A549 (cell line): Measurements from ENCODE around the gene PTPRK.

ENCODE experiments used
- PBX3 ChIP-seq: IDR thresholded peaks from 2 replicates; pipeline ENCODE4 v1.6.1; 2012
- TF ChIP-seq, protein P1 (sequence below): fragments of >200 bp; sonication (Bioruptor Twin); formaldehyde crosslinking; IDR thresholded peaks from 3 replicates; pipeline ENCODE4 v1.5.1; 2016

DNA sequence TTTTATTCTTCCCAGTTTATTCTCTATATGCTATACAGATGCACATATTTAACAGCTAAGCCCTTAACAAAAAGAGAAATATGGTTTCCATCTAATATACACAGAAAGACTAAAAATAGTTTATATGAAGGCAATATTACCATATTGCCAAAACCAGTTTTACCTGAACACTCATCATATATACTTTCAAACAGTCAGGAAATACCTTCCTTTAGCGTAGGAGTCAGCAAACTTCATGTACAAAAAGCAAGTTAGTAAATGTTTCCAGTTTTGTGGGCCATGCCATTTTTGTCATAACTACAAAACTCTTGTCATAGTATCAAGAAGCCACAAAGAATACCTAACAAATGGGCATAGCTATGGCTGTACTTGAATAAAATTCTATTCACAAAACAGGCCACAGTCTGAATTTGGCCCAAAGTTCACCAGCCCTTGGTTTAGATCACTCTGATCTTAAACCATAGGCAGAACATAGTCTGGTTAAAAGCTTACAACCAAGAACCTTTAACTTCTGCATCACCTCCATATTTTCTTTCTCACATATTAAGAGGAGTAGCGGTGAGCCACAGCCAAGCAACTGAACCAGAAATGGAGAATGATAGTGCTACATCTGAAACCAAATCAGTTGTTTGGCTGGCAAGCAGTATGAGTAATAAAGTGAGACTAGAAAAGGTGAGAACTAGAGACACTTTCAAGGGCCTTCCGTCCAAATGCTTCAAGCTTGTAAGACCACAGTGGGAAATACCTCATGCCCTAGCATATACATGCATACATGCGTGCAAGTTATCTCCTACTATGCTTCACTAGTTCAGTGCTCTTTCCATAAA lies 116.6 kb downstream of the PTPRK start:
- TF ChIP-seq, protein P1, sequence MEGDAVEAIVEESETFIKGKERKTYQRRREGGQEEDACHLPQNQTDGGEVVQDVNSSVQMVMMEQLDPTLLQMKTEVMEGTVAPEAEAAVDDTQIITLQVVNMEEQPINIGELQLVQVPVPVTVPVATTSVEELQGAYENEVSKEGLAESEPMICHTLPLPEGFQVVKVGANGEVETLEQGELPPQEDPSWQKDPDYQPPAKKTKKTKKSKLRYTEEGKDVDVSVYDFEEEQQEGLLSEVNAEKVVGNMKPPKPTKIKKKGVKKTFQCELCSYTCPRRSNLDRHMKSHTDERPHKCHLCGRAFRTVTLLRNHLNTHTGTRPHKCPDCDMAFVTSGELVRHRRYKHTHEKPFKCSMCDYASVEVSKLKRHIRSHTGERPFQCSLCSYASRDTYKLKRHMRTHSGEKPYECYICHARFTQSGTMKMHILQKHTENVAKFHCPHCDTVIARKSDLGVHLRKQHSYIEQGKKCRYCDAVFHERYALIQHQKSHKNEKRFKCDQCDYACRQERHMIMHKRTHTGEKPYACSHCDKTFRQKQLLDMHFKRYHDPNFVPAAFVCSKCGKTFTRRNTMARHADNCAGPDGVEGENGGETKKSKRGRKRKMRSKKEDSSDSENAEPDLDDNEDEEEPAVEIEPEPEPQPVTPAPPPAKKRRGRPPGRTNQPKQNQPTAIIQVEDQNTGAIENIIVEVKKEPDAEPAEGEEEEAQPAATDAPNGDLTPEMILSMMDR: no peak
- no peak for TF ChIP-seq PBX3
